Measurements from ENCODE around the gene SOX8.

The SOX8 gene

DNA sequence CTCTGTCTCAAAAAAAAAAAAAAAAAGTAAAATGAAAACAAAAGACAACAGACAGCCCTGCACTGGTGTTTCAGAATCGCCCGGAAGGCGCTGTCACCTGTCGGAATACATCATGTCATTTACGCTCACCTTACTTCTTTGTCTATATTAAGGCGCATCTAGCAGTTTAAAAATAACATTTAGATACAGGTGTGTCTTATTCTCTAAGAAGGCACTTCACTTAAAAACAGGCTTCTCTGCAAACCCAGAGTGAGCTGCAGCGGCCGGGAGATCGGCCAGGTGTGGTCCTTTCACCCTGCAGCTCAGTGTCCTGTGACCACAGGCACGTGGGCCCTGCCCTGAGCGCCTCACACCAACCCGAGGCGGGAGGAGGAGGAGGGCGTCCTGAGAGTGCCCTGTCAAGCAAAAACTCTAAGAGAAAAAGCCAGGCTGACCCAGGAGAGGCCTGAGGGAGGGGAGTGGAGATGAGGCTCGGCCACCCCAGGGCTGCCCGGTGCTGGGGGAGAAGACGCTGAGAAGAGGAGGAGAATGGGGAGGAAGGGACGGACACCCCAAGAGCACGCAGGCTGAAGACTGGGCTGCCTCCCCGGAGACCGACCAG is 7.5 kb upstream of the SOX8 start:
- DNase-seq = no peak

DNA sequence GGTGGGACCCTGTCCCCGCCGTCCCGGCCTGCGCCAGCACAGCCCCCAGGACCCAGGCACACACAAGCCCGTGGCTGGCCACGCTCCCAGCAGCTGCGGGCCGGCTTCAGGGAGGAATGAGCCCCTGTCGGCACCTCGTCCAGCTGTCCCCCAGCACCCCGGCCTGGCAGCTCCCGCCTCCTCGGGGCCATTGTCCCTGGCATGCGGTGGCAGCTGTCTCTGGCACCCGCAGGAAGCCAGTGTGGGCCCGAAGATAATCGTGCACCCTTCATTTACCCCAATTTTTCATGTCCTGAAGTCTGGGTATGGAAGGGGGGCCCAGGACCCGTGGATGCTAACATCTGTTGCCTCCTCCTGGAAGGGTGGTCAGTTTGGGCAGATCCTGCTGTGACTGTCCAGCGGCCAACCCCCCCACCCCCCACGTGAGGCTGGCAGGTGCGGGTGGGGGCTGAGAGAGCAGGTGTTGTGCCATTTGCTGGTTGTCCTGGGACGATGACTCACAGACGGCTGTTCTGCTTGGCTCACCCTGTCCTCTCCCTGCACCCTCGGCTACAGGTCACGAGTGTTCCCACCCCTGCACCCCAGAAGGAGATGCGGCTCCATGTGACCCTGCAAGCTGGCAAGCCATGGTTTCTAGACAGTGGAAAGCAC is 6.8 kb upstream of the SOX8 start:
- DNase-seq = no peak

DNA sequence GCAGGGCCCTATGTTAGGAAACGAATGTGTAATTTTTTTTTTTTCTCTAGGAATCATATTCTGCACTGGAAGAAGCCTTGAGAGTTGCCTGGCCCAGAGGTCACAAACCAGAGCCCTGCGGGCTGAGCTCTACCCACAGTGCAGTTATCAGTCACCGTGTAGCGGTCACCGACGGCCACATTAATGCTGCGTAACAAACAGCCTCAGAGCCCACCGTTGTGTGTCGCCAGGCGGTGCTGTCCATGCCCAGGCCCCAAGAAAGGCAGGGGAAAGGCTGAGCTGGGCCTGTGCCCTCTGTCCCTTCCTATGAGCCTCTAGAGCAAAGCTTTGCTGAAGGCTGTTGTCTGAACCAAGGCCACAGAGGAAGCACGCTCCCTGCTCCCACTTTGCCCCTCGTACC is 6.3 kb upstream of the SOX8 start:
- DNase-seq = no peak

DNA sequence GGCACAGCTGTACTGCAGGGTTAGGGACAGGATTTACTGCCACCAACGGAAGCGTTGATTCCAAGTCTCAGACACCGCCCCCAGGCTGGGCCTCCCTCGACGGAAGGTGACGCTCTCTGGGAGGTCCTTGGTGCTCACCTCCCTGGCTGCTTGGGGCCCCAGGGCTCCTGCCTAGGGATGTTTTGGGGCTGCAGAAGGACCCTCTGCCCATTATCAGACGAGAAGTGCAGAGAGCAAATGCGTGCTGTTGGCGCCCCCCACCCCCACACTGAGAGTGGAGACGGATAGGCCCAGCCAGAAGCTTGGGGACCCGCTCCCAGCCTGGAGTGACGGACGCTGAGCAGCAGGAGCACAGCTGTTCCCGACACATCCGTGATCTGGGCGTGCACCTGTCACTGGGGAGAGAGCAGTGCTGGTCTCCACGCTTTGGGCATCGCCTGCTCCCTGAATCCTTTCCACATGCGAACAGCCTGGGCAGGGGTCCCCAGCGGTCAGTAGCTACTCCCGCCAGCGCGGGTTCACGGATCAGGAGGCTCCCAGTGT is 5.1 kb upstream of the SOX8 start:
- peak in 1 of 2 experiments; percentile 31 for DNase-seq

DNA sequence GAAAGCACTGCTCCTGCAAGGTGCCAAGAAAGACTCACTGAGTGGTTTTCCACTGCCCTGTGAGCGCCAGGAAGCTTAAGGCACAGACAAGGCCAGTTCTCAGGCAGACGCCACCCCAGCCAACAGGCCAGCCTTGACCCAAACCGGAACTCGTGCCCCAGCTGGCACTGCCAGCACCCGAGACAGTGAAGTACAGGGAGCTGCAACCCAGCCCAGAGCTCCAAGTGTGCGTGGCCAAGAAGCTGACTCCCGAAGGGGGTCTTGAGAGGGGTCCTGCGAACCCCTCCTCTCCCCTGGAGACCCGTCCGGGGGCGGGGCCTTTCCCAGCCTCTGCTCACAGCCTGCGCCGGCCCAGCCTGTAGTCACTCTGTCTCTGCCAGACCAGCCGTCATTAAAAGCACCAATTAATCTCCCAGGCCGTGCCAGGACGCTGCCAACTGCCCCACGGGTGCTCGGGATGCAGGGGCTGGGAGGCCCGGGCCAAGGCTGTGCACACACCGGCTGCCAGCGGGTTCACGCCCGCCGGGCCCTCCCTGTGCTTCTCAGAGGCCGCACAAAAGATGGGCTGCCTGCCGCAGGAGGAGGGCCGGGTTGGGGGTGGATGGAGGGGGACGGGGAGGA is 4.4 kb upstream of the SOX8 start:
- no peak for DNase-seq

DNA sequence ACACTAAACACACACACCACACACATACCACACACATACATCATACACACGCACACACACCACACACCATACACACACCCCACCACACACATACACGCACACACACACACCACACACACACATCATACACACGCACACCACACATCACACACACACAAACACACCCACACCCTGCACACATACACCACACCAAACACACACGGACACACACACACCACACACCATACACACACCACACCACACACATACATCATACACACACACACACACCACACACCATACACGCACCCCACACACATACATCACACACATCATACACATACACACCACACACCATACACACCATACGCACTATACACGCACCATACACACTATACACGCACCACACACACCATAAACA is 3.7 kb upstream of the SOX8 start:
- DNase-seq = no peak

DNA sequence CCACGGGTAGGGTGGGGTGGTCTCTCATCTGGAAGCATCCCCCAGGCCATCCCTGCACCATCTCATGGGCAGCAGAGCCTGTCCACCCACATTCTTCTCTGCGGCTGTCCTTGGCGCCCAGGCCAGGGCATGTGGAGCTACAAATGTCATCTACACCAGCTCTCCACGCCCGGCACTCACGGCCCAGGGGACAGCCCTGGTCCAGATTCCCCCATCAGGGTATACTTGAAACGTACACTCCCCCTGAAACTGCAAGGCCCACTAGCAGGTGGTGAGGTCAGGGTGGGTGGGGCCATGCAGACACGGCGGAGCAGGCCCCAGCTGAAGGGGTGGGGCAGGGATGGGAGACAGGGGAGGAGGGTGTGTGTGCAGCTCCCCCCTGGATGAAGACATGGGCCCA is 3.2 kb upstream of the SOX8 start:
- no peak for DNase-seq

DNA sequence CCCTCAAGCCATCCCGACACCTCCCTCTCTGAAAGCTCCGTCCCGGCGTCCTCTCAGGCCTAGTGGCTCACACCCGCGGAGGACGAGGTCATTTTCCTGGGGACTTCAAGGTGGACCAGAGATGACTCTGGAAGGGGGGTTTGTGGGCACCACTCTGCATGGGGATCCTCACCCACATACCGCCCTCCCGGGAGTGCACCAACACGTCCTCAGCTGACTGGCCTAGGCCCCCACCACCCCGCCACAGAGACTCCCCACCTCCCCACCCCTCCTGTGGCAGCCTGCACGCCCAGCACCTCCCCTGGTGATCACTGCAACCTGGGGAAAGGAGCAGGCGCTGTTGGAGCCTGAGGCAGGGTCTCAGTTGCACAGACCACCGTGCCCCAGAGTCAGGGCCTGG is 2.4 kb upstream of the SOX8 start:
- DNase-seq = no peak

DNA sequence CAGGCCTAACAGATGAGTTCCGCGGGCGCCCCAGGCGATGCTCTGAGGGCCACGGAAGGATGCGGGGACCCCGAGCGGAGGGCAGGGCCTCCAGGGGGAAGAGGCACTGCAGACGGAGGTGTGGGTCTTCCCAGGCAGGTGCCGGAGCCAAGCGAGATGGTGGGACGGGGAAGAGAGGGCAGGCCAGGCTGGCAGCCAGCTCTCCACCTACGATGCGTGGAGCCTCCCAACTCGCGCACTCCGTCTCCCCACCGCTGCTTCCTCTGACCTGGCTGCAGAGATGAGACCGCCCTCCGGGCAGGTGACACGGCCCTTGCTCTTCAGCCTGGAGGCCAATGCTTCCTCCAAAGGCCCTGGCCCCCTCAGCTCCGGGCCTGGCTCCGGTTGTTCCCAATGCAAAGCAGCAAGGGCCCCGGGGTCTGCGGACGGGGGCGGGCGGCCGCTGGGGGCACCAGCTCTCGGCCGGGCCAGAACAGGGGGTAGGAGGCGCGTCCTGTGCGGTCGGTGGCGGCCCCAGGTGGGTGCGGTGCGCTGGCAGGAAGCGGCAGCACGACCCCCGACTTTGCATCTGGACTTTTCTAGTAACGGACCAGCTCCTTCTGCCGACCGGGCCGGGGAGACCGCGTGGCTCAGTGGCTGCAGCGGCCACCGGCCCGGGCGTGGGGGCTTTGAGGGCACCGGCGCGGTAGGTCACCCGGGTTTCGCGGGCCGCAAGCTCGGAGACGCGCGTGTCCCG is 1.5 kb upstream of the SOX8 start:
- no peak for DNase-seq

DNA sequence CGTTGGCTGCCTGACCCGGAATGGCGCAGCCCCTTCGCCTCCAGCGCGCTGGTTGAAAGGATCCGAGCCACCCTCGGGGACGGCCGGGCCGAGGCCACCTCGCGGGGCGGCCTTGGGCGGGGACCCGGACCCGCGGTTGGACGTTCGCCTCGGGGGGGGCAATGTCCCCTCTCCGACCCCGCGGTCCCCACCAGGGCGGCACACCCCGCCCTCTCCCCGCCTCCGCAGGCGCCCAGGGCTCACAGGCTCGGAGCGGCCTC is 1.0 kb upstream of the SOX8 start:
- DNase-seq = no peak

DNA sequence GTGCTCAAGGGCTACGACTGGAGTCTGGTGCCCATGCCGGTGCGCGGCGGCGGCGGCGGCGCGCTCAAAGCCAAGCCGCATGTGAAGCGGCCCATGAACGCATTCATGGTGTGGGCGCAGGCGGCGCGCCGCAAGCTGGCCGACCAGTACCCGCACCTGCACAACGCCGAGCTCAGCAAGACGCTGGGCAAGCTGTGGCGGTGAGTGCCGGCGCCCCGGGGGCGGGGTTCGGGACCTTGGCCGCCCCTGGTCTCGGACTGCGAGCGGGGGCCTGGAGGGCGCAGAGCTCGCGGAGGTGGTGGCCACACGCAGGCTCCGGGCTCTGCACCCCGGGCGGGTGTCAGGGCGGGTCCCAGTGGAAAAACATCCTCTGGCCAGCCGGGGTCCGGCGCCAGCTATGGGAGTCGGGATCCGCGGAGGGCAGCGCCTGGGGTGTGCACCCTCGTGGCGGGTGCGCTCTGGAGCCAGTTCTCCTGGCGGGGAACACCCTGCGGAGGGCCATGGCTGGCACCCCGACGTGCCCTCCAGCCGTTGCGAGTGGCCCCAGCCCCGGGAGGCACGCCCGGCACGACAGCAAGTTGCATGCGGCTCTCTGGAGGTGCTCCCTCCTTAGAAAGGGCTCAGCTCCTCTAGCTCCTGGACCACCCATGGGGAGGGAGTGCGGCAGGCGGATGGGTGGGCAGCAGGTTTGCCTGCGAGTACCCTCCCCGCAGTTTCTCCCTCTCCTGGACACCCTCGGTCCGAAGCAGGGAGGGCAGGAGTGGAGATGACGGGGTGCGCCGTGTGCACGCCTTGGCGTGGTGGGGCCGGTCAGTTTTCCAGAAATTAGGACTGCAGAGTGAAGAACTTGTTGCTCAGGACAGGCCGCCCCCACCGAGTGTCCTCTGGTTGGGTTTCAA is 824 bp downstream of the SOX8 start:
- DNase-seq = no peak

DNA sequence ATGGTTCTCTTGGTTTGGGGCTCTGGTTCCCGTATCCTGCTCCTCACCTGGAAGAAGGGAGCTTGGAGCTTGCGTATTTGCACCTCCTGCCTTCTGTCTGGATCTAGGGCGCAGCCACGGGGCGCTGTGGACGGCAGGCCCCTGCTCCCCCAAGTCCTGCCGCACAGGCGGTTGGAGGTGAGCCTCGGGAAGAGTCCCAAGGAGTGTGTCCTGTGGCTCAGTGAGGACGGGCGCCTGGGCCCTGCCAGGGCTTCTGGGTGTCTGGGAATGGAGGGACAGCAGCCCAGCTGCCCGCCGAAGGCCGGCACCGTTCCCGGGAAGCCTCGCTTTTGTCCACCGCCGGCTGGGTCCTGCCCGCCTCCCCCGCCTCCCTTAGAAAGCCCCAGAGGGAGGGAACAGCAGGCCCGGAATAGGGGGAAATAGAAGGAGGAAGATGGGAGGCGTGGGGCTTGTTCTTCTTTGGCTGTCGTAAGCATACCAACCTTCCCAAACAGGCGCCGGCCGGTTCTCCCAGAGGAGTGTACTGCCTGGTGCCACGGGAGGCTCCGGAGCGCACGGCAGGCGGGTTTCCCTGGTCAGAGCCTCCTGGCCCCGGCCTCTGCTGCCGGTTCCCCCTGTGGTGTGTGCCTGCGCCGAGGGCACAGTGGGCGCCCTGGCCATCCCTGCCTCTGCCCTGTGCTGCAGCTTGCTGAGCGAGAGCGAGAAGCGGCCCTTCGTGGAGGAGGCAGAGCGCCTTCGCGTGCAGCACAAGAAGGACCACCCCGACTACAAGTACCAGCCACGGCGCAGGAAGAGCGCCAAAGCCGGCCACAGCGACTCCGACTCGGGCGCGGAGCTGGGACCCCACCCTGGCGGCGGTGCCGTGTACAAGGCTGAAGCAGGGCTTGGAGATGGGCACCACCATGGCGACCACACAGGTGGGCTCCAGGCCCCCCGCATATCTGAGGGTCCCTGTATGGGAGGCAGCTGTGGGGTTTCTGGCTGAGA is 1.8 kb downstream of the SOX8 start:
- DNase-seq = no peak

DNA sequence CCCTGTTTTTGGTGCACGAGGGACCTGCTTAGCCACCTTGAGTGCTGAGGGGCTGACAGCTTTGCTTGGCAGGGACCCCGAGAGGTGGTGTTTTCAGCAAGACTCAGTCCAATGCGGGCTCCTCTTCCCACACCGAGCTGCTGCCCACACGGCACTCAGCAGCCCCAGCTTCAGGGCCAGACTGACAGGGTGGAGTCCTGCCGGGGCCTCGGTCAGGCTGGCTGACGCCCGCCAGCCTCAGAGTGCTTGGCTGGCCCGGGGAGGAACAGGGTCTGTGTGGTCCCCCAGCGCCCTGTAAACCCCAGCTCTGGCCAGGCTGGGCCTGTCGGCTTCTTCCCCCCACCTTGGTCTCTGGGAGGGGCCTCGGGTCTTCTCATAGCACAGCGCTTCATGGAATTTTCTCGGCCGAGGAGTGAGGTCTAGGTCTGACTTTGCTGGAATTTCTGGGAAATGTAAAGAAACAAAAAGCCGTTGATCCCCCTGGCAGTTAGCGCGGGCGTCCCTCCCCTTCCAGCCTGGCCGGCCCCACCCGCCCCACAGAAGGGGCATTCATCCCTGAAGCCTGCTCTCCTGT is 2.6 kb downstream of the SOX8 start:
- DNase-seq = no peak

DNA sequence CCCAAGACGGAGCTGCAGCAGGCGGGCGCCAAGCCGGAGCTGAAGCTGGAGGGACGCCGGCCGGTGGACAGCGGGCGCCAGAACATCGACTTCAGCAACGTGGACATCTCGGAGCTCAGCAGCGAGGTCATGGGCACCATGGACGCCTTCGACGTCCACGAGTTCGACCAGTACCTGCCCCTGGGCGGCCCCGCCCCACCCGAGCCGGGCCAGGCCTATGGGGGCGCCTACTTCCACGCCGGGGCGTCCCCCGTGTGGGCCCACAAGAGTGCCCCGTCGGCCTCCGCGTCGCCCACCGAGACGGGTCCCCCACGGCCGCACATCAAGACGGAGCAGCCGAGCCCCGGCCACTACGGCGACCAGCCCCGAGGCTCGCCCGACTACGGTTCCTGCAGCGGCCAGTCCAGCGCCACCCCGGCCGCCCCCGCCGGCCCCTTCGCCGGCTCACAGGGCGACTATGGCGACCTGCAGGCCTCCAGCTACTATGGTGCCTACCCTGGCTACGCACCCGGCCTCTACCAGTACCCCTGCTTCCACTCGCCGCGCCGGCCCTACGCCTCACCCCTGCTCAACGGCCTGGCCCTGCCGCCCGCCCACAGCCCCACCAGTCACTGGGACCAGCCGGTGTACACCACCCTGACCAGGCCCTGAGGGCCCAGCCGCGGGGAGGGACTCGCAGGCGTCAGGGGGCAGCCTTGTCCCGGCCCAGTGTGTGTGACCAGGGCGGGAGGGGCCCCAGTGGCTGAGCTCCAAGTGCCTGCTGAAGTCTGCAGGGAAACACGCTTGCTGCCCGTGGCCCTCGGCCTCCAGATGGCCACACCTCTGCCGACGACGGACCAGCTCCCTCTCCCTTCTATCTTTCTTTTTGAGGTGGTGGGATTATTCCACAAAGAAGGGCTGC is 3.4 kb downstream of the SOX8 start:
- no peak for DNase-seq

DNA sequence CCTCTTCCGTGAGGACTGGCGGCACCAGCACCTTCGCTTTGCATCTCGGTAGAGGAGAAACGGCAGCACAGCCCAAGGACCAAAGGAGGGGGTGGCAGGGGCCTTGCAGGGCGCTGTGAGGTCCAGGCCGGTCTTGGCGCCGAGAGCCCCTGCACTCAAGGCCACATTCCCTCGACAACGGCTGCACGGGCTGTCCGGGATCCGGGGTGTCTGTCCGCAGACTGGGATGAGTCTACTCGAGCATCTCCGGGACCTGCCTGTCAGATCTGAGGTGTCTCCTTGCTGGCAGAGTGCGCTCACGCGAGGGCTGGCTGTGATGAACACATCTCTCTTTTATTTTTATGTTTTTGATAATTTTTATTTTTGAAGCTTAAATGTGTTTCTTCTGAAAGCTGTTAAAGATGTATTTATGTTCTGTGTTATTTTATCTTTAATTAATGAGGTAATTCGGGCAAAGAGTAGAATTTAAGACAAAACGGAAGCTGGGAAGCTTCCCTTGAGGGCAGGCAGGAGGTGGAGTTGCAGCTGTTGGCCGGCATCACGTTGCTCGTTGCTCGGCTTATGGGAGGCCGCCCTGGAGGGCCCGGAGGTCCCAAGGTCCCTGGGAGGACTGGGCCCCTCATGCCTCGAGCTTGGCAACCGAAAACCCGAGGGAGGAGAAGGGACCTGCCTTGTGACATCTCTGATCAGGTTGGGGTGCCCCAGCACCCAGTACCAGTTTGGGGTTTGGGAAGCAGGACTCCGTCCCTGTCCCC is 4.3 kb downstream of the SOX8 start:
- no peak for DNase-seq

DNA sequence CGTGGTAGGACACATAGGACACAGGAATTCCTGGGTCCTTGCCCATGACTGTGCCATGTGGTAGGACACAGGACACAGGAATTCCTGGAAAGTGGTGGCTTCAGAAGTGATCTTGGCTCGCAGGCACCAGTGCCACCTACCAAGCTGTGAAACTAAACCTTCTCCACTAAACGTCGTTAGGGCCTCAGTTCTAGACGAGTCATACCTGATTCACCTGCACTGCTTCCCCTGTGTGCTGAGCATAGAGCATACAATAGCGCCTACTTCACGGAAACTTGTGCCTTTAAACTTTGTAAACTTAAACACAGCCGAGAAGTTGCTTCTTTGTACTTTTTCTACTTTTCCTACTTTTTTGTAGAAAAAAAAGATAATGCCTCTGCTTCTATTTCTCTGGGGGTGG is 4.8 kb downstream of the SOX8 start:
- no peak for DNase-seq

DNA sequence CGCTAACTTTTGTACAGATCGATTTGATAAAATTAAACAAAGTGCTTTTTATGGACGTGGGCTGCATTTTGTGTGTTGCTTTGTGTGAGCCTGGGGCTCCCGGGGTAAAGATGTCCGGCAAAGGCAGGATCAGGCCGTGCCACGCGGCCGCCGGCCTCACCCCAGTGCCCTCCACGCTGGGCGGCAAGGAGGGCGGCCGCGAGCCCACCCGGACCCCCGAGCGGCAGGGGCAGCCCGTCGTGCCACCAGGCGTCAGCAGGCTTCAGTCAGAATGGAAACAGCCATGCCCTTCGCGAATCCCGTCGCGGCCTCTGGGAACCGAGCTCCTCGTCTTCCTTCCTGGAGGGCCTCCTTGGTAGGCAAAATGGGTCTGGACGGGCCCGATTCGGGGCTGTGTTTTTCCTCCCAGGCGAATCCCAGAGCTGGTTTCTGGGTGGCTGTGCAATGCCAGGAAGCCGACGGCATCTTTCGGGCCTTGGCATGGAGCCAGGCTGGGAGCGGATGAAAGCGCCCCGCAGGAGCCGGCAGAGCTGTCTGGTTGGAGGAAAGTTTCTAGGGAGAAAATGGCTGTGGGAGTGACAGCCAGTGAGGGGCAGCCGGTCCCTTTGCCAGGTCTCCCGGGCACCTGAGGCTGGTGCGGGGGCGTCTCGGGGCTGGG is 5.5 kb downstream of the SOX8 start:
- DNase-seq = no peak

DNA sequence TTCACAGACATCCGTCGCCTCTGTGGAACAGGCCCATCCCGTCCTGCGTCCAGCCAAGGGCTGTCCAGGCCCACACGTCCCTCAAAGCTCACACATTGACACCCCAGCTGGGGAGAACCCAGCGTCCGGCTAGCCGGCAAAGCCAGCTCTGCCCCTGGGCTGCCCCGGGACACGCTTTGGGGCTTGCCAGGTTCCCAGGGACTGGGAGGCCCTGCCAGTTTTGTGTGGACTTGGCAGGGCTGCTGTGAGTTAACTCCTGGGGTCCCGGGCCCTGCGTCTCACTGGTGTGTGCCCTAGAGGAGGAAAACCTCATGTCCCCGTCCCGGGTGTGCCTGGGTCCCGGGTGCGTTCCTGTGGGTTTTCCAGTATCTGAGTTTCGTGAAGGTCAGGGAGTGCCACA is 6.3 kb downstream of the SOX8 start:
- no peak for DNase-seq

All from activated CD4-positive, alpha-beta T cell treated with anti-CD3 and anti-CD28 coated beads, Interleukin-2, amount 50 U/mL, for 48 hours (primary cell).